Type B pancreatic cell (in vitro differentiated cells): ENCODE data around the gene ZRANB3. TPM values are rescaled to one million over a fixed set of nuclear protein-coding genes. Genes with fewer than 3 reads are reported as not detected.

Experiments used
- DNase-seq: peaks from one replicate; pipeline ENCODE4 v3.0.0; 2021; ENCODE audit warnings: mixed read lengths; ENCODE audit not compliant: unreplicated experiment; ENCODE audit errors: extremely low spot score
- H3K27ac Mint-ChIP-seq: 2 replicates; pipeline ENCODE4 v1.8.0; 2021; ENCODE audit warnings: mild to moderate bottlenecking, mixed read lengths
- H3K27me3 Mint-ChIP-seq: 2 replicates; pipeline ENCODE4 v1.8.0; 2021; ENCODE audit warnings: mixed read lengths
- H3K36me3 Mint-ChIP-seq: 2 replicates; pipeline ENCODE4 v1.8.0; 2021; ENCODE audit warnings: mixed read lengths
- H3K4me1 Mint-ChIP-seq: one replicate; pipeline ENCODE4 v1.8.0; 2021; ENCODE audit warnings: mixed read lengths; ENCODE audit not compliant: unreplicated experiment
- H3K4me3 Mint-ChIP-seq: 2 replicates; pipeline ENCODE4 v1.8.0; 2021; ENCODE audit warnings: mild to moderate bottlenecking, mixed read lengths
- H3K9me3 Mint-ChIP-seq: 2 replicates; pipeline ENCODE4 v1.8.0; 2021; ENCODE audit warnings: mixed read lengths
- CTCF ChIP-seq: fragments of 200-600 bp; sonication (generic); conservative IDR thresholded peaks from 2 replicates; pipeline ENCODE4 v1.5.0; 2021; ENCODE audit warnings: antibody characterized with exemption, mild to moderate bottlenecking
- total RNA-seq: library from RNA; stranded (reverse); gene quantifications from 2 replicates; pipeline ENCODE4 v1.2.1, GENCODE V29; 2021; ENCODE audit warnings: low replicate concordance

ZRANB3 gene
- total RNA-seq, 1 donor from 2014 or later, result 15.8 TPM

DNA sequence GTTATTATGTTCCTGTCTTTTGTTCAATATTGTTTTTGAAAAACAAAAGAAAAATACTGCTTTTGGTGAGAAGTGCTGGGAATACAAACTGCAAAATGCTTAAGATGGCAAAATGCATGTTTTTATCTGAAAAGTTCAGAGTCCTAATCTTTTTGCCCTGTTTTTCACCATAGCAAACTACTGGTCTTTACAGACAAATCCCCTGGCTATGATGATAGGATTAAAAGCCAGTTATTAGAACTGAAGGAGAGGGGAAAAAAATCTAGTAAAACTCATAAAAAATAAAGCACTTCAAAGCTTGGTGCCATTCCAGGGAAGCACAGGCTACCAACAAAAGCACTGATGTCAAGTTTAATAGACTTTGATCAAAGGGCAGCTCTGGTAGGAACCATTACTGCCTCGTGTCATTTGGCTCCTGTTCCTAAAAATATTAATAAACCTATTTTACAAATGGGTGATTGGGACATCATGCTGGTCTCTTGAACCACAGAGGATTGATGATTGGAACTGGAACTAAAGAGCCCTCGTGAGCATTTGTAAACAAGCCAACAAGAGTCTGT lies 284.2 kb downstream of the ZRANB3 start:
- no peaks in the 10 kb centered on the region for H3K27me3 Mint-ChIP-seq

GRCh38 chr2:135245071-135245470 lies 285.9 kb downstream of the ZRANB3 start:
- Mint-ChIP-seq H3K9me3 (peaks cover 8% of the 10 kb centered on the region), H3K4me1 (peaks cover 12% of the 10 kb centered on the region), H3K4me3 (no peak overlapping the region), H3K36me3 (peaks cover 7% of the 10 kb centered on the region), H3K27me3 (no peaks in the 10 kb centered on the region), H3K27ac (no peak overlapping the region)
- TF ChIP-seq CTCF, result no peak
- no peak for DNase-seq

More for the DNA sequence above, 284.2 kb downstream of the ZRANB3 start:
- TF ChIP-seq CTCF, result no peak
- peaks cover 12% of the 10 kb centered on the region for H3K4me1 Mint-ChIP-seq
- H3K36me3 Mint-ChIP-seq, result peaks cover 7% of the 10 kb centered on the region
- no peak for DNase-seq
- no peak overlapping the region for H3K27ac Mint-ChIP-seq
- H3K9me3 Mint-ChIP-seq, result peaks cover 10% of the 10 kb centered on the region
- H3K4me3 Mint-ChIP-seq, result no peak overlapping the region

- Mint-ChIP-seq H3K27me3 (no peaks in the 10 kb centered on the region), H3K36me3 (no peaks in the 10 kb centered on the region), H3K9me3 (no peaks in the 10 kb centered on the region), H3K4me1 (no peaks in the 10 kb centered on the region), H3K27ac (no peak overlapping the region), H3K4me3 (no peak overlapping the region)
- no peak for TF ChIP-seq CTCF
- no peak for DNase-seq
Measured at GRCh38 chr2:135238651-135239050, 292.4 kb downstream of the ZRANB3 start.

DNA sequence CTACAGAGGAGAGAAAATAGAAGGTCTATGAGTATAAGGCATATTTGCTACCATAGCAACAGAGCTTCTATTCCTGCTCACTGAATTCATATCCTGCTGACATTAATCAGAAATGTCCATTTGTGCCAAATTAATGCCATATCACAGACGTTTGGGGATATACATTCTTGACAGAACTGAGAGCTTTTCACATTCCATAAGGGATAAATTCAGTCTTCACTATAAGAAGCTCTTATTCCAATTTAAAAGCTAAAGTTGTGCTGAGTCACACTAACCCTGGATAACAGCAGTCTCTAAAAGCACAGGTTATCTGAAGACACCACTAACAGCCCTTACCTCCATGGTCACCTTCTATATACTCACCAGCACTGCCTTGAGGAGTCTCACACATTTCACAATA lies 300.9 kb downstream of the ZRANB3 start:
- DNase-seq, result no peak
- Mint-ChIP-seq H3K9me3 (peaks cover 5% of the 10 kb centered on the region), H3K4me3 (no peak overlapping the region), H3K4me1 (no peaks in the 10 kb centered on the region), H3K27ac (peak overlapping the region; percentile 12), H3K27me3 (no peaks in the 10 kb centered on the region), H3K36me3 (peaks cover 12% of the 10 kb centered on the region)
- no peak for TF ChIP-seq CTCF

GRCh38 chr2:135227386-135227785 lies 303.6 kb downstream of the ZRANB3 start:
- Mint-ChIP-seq H3K36me3 (peaks cover 12% of the 10 kb centered on the region), H3K4me1 (no peaks in the 10 kb centered on the region)

More at GRCh38 chr2:135227386-135227785, 303.6 kb downstream of the ZRANB3 start:
- H3K27ac Mint-ChIP-seq, result no peak overlapping the region
- no peak for DNase-seq
- H3K9me3 Mint-ChIP-seq, result no peaks in the 10 kb centered on the region
- no peak for TF ChIP-seq CTCF
- H3K4me3 Mint-ChIP-seq, result no peak overlapping the region
- no peaks in the 10 kb centered on the region for H3K27me3 Mint-ChIP-seq
